KMS-11 (cell line): ENCODE results near the gene EIF5A.
A peak's percentile ranks its signal among the peaks of the same experiment; 100 is the strongest.

Experiments used
- H2AFZ ChIP-seq: fragments of 200-600 bp; sonication (generic); 2 replicates; pipeline ENCODE4 v1.6.1; 2016; ENCODE audit warnings: antibody characterized with exemption, mixed run types, low read depth
- H3K27ac ChIP-seq: fragments of 200-600 bp; sonication (generic); 2 replicates; pipeline ENCODE4 v1.6.1; 2016; ENCODE audit warnings: mild to moderate bottlenecking, mixed run types
- H3K27me3 ChIP-seq: fragments of 200-600 bp; sonication (generic); 2 replicates; pipeline ENCODE4 v1.6.1; 2017; ENCODE audit warnings: mild to moderate bottlenecking, low read depth, mixed run types, moderate library complexity; ENCODE audit not compliant: insufficient read depth
- H3K36me3 ChIP-seq: fragments of 200-600 bp; sonication (generic); 2 replicates; pipeline ENCODE4 v1.6.1; 2017; ENCODE audit warnings: mild to moderate bottlenecking, mixed run types; ENCODE audit not compliant: insufficient read depth
- H3K4me1 ChIP-seq: fragments of 200-600 bp; sonication (generic); 2 replicates; pipeline ENCODE4 v1.6.1; 2016; ENCODE audit warnings: mild to moderate bottlenecking, low read depth, mixed run types; ENCODE audit not compliant: poor library complexity, severe bottlenecking
- H3K4me2 ChIP-seq: fragments of 200-600 bp; sonication (generic); 2 replicates; pipeline ENCODE4 v1.7.0; 2016; ENCODE audit warnings: mild to moderate bottlenecking, mixed run types
- H3K4me3 ChIP-seq: fragments of 200-600 bp; sonication (generic); IDR thresholded peaks from 2 replicates; pipeline ENCODE4 v1.6.1; 2017; ENCODE audit warnings: low read depth, low read length, mixed read lengths; ENCODE audit not compliant: insufficient read depth
- H3K79me2 ChIP-seq: fragments of 200-600 bp; sonication (generic); 2 replicates; pipeline ENCODE4 v1.6.1; 2016; ENCODE audit warnings: low read depth, mixed run types; ENCODE audit not compliant: insufficient read depth
- H3K9ac ChIP-seq: fragments of 200-600 bp; sonication (generic); 2 replicates; pipeline ENCODE4 v1.6.1; 2016; ENCODE audit warnings: mild to moderate bottlenecking, mixed run types
- H4K20me1 ChIP-seq: fragments of 200-600 bp; sonication (generic); 2 replicates; pipeline ENCODE4 v1.6.1; 2016; ENCODE audit warnings: mild to moderate bottlenecking, mixed run types; ENCODE audit not compliant: insufficient read depth
- TF ChIP-seq, protein P1 (sequence below): fragments of 200-600 bp; sonication (generic); conservative IDR thresholded peaks from 2 replicates; pipeline ENCODE4 v1.6.1; 2017; ENCODE audit warnings: low read depth, mild to moderate bottlenecking, antibody characterized with exemption, low read length, moderate library complexity, mixed read lengths

EIF5A gene

DNA sequence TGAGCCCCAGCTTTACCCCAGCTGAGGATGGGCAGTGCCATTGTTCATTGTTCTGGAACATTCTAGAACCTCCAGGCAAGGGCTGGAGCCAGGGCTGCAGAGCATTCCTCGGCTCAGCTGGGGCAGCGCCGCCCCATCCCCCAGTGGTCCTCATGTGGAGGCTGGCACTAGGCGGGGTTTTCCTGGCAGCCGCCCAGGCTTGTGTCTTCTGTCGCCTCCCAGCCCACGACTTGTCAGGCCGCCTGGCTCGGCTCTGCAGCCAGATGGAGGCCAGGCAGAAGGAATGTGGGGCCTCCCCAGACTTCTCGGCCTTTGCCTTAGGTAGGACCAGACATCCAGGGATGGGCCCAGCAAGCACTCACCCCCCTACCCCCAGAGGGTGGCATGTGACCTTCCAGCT, 47.6 kb downstream of the EIF5A start, which contains the start of gene TMEM95:
TSS of gene TMEM95 (plus strand) at position 104 of the 400 bp plus-strand sequence. CDS start at position 153, 49 bp downstream.
- no peak within 1 kb of the TSS for H3K4me3 ChIP-seq
- no peaks in the 10 kb centered on the region for H4K20me1 ChIP-seq
- no peak within 1 kb of the TSS for H3K9ac ChIP-seq
- no peaks in the 10 kb centered on the region for H3K27me3 ChIP-seq
- TF ChIP-seq, protein P1, sequence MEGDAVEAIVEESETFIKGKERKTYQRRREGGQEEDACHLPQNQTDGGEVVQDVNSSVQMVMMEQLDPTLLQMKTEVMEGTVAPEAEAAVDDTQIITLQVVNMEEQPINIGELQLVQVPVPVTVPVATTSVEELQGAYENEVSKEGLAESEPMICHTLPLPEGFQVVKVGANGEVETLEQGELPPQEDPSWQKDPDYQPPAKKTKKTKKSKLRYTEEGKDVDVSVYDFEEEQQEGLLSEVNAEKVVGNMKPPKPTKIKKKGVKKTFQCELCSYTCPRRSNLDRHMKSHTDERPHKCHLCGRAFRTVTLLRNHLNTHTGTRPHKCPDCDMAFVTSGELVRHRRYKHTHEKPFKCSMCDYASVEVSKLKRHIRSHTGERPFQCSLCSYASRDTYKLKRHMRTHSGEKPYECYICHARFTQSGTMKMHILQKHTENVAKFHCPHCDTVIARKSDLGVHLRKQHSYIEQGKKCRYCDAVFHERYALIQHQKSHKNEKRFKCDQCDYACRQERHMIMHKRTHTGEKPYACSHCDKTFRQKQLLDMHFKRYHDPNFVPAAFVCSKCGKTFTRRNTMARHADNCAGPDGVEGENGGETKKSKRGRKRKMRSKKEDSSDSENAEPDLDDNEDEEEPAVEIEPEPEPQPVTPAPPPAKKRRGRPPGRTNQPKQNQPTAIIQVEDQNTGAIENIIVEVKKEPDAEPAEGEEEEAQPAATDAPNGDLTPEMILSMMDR = no peak
- no peaks in the 10 kb centered on the region for H3K79me2 ChIP-seq
- no peaks in the 10 kb centered on the region for H3K4me1 ChIP-seq
- no peak within 1 kb of the TSS for H2AFZ ChIP-seq
- no peak within 1 kb of the TSS for H3K27ac ChIP-seq
- H3K36me3 ChIP-seq = no peaks in the 10 kb centered on the region
- no peak within 1 kb of the TSS for H3K4me2 ChIP-seq

DNA sequence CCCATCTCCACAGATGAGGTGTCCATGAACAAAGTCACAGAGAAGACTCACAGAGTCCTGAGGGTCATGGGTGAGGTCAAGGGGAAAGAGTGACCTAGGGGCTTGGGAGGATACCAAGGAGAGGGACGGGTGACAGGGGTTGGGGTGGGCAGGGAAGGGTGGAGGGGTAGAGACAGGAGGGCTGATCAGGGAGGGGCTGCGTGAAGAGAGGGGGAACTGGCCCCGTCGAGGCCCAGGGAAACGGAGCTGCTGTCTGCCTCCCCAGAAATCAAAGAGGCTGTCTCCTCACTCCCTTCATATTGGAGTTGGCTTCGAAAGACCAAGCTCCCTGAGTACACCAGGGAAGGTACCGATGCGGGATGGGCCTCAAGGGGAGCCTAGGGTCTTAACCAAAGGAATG, 48.1 kb downstream of the EIF5A start:
- H3K79me2 ChIP-seq = no peaks in the 10 kb centered on the region
- no peaks in the 10 kb centered on the region for H4K20me1 ChIP-seq
- no peak overlapping the region for H3K4me2 ChIP-seq
- TF ChIP-seq, protein P1 = no peak
- H3K36me3 ChIP-seq = no peaks in the 10 kb centered on the region
- H3K27ac ChIP-seq = no peak overlapping the region
- no peak overlapping the region for H2AFZ ChIP-seq
- H3K27me3 ChIP-seq = no peaks in the 10 kb centered on the region
- H3K4me3 ChIP-seq = no peak overlapping the region
- H3K9ac ChIP-seq = no peak overlapping the region
- H3K4me1 ChIP-seq = no peaks in the 10 kb centered on the region

DNA sequence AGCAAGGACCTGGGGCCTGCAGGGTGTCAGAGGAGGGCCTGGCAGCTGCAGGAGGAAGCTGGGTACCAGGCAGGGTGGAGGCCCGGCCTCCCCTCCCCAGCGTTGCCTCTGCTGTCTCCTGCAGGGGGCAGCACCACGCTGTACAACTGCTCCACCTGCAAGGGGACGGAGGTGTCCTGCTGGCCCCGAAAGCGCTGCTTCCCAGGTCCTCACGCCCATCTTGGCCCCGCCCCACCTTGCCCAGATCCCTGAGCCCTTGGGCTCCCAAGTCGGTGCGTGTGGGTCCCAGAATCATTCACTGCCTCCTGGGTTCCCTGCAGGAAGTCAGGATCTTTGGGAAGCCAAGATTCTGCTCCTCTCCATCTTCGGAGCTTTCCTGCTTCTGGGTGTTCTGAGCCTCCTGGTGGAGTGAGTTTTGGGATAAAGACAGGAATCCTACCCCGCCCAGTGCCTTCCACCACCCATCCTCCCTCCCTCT, 48.7 kb downstream of the EIF5A start:
- H3K36me3 ChIP-seq = no peaks in the 10 kb centered on the region
- H3K4me2 ChIP-seq = no peak overlapping the region
- H3K79me2 ChIP-seq = no peaks in the 10 kb centered on the region
- TF ChIP-seq, protein P1 = peak; percentile 29; the same call in 1 of the 2 replicates
- no peaks in the 10 kb centered on the region for H4K20me1 ChIP-seq
- no peak overlapping the region for H3K27ac ChIP-seq
- H2AFZ ChIP-seq = no peak overlapping the region
- no peak overlapping the region for H3K4me3 ChIP-seq
- H3K27me3 ChIP-seq = no peaks in the 10 kb centered on the region
- H3K9ac ChIP-seq = no peak overlapping the region
- H3K4me1 ChIP-seq = no peaks in the 10 kb centered on the region

DNA sequence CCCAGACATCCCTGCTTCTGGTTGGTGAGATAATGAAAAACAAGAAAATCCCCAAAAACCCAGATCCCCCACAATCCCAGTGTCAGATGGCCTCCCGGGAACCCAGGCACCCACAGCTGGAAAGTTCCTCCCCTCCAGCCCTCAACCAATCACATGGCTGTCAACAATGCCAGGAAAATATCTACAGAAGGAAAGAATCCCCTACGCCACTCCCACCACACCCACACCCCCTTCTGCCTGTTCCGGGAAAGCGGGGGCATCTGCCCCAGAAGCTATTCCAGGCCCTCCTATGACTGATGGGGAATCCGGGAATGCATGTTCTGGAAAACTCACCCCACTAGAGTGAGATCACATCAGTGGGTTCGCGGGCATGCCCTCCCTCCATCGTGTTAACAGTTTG, 49.3 kb downstream of the EIF5A start:
- Histone ChIP-seq H3K79me2 (no peaks in the 10 kb centered on the region), H3K4me1 (no peaks in the 10 kb centered on the region), H2AFZ (no peak overlapping the region), H3K9ac (no peak overlapping the region), H3K27ac (no peak overlapping the region), H3K36me3 (no peaks in the 10 kb centered on the region), H3K4me2 (no peak overlapping the region), H4K20me1 (no peaks in the 10 kb centered on the region), H3K4me3 (no peak overlapping the region), H3K27me3 (no peaks in the 10 kb centered on the region)
- TF ChIP-seq, protein P1 = no peak

DNA sequence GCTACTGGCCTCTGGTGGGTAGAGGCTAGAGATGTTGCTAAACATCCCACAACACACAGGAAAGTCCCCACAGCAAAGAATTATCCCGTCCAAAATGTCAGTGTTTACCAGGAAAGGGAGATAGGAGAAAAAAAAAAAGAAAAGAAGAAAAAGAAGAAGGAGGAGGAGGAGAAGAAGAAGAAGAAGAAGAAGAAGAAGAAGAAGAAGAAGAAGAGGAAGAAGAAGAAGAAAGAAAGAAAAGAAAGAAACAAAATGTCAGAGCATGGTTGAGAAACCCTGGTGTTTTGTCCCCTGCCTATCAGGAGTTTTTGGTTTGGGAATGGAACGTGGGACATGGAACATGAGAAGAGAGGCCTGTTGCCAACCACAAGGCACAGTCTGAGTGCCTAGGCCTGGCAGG, 50.0 kb downstream of the EIF5A start:
- Histone ChIP-seq H3K27ac (no peak overlapping the region), H3K9ac (no peak overlapping the region), H3K4me3 (no peak overlapping the region), H3K79me2 (no peaks in the 10 kb centered on the region), H4K20me1 (no peaks in the 10 kb centered on the region), H3K27me3 (no peaks in the 10 kb centered on the region), H2AFZ (no peak overlapping the region), H3K4me1 (no peaks in the 10 kb centered on the region), H3K36me3 (no peaks in the 10 kb centered on the region), H3K4me2 (no peak overlapping the region)
- TF ChIP-seq, protein P1 = no peak
